NT2/D1 (cell line): ENCODE measurements around the gene RRN3.
"Not testable (repeated sequence)": the region's sequence is repeated elsewhere in the genome, so short reads cannot be mapped to it uniquely, and the experiment has no call there.

Experiments used
- SUZ12 ChIP-seq: IDR thresholded peaks from 2 replicates; pipeline ENCODE4 v1.6.1; 2011; ENCODE audit not compliant: insufficient read length, insufficient read depth; ENCODE audit errors: extremely low read depth
- YY1 ChIP-seq: IDR thresholded peaks from 2 replicates; pipeline ENCODE4 v1.6.1; 2011; ENCODE audit not compliant: insufficient read length, insufficient read depth
- ZNF274 ChIP-seq: IDR thresholded peaks from 2 replicates; pipeline ENCODE4 v1.6.1; 2011; ENCODE audit warnings: mild to moderate bottlenecking, low read depth, low read length

DNA sequence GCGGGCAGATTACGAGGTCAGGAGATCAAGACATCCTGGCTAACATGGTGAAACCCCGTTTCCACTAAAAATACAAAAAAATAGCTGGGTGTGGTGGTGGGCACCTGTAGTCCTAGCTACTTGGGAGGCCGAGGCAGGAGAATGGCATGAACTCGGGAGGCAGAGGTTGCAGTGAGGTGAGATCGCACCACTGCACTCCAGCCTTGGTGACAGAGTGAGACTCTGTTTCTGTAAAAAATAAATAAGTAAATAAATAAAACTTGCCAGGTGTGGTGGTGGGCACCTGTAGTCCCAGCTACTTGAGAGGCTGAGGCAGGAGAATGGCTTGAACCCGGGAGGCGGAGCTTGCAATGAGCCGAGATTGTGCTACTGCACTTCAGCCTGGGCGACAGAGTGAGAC is 81.1 kb downstream of the RRN3 start:
- TF ChIP-seq ZNF274, YY1, SUZ12: not testable (repeated sequence)
